SW 1271 (cell line): ENCODE measurements around the gene LMLN.
"Not testable (repeated sequence)": the region's sequence is repeated elsewhere in the genome, so short reads cannot be mapped to it uniquely, and the experiment has no call there.

Experiments used
- DNase-seq, 2 experiments: peaks; one replicate each; lab custom pipeline; 2025; lab: John Stamatoyannopoulos, UW

LMLN gene

GRCh38 chr3:198076722-198077308, 116.8 kb downstream of the LMLN start:
- DNase-seq = no peak

- peak in 1 of 2 experiments; percentile 43 for DNase-seq
Measured at GRCh38 chr3:198079771-198080520, 119.9 kb downstream of the LMLN start.

GRCh38 chr3:198080521-198081384, 120.7 kb downstream of the LMLN start:
- peak; percentile 24 to 54 for DNase-seq

- DNase-seq = no peak
Measured at GRCh38 chr3:198081421-198081844, 121.4 kb downstream of the LMLN start.

- DNase-seq = not testable (repeated sequence)
Measured at GRCh38 chr3:198082226-198082625, 122.2 kb downstream of the LMLN start.

- no peak for DNase-seq
Measured at GRCh38 chr3:198088421-198088955, 128.5 kb downstream of the LMLN start.

- DNase-seq = no peak
Measured at GRCh38 chr3:198090795-198091332, 130.8 kb downstream of the LMLN start.

- DNase-seq = no peak
Measured at GRCh38 chr3:198092276-198092675, 132.3 kb downstream of the LMLN start.

GRCh38 chr3:198093112-198093679, 133.2 kb downstream of the LMLN start:
- no peak for DNase-seq
